Activated T-cell treated with anti-CD3 and anti-CD28 coated beads, Interleukin-2, amount 50 U/mL, for 1 hour (primary cell): ENCODE data around the gene RFPL3.
"Not testable (repeated sequence)": the region's sequence is repeated elsewhere in the genome, so short reads cannot be mapped to it uniquely, and the experiment has no call there.

Source experiments
- DNase-seq: peaks from one replicate; pipeline ENCODE4 v3.0.0-alpha.2; 2020

RFPL3 gene

DNA sequence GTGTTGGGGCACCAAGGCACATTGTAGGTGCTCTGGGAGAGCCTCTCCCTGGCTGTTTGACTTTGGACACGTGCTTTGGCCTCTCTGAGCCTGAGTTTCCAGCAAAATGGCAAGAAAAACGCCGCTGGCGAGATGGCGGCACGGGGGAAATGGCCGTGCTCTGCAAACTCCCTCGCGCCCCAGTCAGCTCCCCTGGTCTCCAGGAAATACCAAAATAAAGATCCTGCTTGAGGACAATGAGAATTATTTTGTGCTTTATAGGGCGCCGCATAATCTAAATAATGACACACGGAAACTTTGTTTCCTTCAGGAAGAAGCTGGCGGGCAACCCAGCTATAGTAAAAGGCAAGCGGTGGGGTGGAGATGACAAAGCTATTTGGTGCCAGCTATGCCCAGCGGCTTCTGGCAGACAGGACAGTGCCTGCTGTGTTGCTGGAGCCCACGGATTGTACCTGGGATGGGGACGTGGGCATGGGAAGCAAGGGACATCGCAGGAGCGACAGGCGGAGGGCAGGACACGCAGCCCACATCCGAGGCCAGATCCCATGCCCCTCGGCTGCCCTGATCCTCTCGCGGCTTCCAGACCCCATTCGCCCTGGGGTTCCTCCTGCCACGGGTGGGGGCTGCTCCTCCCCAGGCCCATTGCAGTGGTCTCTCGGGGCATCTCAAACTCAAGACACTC, 26.3 kb upstream of the RFPL3 start:
- no peak for DNase-seq

GRCh38 chr22:32331918-32332725, 25.5 kb upstream of the RFPL3 start:
- no peak for DNase-seq

DNA sequence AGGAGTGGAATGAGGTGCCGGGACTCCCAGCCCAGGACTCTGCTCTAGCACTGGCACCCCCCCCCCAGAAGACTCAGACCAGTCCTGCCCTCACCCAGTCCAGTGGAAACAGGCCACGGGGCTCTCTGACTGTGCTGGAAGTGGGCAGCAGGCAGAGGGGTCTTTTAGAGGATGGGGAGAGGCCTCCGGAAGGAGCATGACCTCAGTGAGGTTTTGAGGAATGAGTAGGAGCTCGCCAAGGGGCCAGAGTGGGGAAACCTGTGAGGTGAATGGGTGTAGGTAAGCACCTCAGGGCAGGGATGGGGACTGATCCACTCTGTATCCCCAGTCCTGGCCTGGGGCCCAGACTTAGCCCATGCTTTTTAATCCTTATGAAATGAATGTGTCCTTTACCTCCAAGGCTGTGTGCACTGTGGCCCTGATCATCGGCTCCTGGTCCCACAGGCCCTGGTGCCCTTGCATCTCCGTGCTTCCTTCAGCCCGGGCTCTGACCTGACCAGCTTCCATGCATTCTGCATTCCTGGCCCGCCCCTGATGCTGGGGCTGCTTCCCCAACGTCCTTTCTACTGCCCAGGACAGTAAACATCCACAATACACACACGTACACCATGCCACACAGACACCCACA, 24.4 kb upstream of the RFPL3 start:
- DNase-seq, result no peak

DNA sequence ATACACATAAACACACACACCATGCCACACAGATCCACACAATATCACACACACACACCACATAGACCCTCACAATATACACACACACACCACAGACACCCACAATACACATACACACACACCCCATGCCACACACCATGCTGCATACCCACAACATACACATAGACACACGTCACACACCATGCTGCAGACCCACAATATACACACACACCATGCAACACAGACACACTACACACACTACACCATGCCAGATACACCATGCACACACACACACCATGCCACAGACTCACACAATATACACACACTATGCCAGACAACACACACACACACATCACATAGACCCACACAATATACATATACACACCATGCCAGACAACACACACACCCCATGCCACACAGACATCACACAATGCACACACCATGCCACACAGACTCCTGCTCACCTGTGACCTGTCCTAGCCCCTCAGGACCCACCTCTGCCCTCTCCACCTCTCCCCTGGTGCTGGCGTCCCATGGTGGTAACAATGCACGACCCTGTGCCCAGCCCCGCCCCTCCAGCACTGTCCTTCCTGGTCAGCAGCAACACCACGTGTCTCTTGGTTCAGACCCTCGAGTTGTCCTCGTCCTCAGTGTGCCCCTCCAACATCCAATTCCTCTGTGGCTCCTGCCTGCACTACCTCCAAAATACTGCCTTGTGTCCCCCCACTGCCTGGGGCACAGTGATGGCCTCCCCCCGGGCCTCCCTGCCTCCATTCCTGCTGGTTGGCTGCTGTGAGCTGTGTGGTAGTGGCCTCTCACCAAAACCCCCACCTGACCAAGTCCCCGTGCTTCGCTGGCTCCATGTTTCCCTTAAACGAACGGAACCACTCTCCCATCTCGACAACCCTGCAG, 23.7 kb upstream of the RFPL3 start:
- DNase-seq, result no peak

GRCh38 chr22:32334660-32335365, 22.9 kb upstream of the RFPL3 start:
- no peak for DNase-seq

GRCh38 chr22:32335471-32335870, 22.2 kb upstream of the RFPL3 start:
- DNase-seq, result no peak

DNA sequence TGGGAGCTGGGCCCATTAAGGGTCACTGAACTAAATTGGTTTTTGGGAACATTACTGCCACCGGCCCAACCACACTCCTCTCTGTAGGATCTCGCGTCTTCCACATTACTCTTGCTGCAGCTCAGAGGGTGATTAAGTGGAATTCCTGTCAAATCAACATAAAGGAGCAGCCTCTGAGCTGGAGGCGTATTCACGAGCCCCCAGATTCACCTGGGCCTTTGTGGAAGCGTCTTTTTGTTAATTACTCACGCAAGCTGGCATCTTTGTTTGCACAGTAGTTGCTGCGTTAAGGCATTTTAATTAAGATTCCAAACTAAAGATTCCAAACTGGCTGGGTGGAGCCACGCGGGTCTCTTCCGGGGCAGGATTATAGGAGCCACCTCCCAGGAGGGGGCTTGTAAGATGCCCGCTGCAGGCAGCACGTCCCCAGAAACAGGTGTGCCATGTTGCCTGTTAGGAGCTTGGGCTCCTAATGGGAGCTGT, 21.5 kb upstream of the RFPL3 start:
- DNase-seq, result no peak

- no peak for DNase-seq
Observed at GRCh38 chr22:32336771-32337424, 20.8 kb upstream of the RFPL3 start.

DNA sequence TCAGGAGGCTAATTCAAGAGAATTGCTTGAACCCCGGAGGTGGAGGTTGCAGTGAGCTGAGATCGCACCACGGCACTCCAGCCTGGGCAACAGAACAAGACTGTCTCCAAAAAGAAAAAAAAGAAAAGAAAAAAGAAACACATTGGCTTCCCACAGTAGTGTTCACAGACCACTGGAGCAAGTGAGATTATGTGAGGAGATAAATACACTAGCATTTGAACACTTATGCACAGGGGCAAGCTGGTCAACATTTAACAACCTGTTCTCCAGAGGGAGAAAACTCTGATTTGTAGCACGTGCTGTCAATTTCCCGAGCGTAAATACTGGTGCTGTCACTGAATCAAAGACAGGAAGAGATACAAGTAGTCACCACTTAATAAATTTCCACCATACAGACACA, 20.2 kb upstream of the RFPL3 start:
- DNase-seq, result not testable (repeated sequence)

DNA sequence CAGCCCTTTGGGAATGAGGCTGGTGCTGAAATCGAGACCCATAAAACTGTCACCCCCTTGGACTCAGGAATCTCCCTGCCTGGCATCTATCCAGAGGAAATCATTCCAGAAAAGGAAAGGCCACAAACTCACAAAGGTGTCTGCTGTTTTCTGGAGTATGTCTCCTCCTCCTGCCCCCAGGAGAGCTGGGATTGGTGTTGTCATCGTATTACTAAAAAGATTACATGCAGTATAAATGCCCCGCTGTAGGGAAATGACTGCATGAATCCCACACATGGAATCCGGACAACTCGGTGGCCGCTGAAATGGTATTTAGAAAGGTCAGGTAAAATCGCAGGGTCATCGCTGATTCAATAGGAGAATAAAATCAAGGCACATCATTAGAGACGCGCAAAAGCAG, 18.9 kb upstream of the RFPL3 start:
- no peak for DNase-seq

DNA sequence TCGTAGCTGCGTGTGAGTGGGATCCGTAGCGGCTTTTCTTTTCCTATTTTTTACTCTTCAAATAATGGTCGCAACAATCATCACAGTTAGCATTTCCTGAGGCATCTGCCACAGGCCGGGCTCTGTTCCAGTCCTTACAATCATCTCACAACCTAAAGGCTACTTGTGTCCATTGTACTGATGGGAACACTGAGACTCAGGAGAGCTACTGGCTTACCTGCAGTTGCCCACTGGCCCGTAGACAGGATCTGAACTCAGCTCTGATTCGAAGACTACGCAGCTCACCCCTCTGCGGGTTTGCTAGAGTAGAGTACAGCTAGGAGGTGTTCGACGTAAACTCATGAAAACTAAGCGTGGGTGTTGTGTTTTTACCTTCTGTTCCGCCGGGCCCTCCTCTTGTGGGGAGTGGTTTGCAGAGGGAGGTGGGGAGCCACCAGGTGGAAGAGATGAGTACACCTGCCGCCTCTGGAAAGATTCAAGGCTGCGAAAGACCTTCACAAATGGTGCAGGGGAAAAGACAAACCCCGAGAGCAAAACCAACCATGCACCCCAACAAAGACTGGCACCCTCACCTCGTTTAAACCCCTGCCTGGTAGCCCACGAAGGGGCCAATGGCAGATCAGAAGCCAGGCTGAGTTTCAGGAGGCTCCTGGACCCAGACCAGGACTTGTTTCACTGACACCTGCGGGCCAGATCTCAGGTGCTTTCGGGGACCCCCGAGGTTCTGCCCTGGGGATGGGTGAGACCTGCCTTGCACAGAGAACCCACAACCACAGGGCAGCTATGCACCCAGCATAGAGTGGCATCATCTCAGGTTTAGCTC, 18.3 kb upstream of the RFPL3 start:
- DNase-seq, result no peak

- no peak for DNase-seq
Observed at GRCh38 chr22:32340411-32340810, 17.3 kb upstream of the RFPL3 start.

GRCh38 chr22:32341122-32341740, 16.4 kb upstream of the RFPL3 start:
- no peak for DNase-seq

- DNase-seq, result no peak
Observed at GRCh38 chr22:32342977-32343376, 14.7 kb upstream of the RFPL3 start.

GRCh38 chr22:32343941-32344340, 13.7 kb upstream of the RFPL3 start:
- DNase-seq, result no peak

GRCh38 chr22:32348031-32348611, 9.5 kb upstream of the RFPL3 start:
- DNase-seq, result no peak

DNA sequence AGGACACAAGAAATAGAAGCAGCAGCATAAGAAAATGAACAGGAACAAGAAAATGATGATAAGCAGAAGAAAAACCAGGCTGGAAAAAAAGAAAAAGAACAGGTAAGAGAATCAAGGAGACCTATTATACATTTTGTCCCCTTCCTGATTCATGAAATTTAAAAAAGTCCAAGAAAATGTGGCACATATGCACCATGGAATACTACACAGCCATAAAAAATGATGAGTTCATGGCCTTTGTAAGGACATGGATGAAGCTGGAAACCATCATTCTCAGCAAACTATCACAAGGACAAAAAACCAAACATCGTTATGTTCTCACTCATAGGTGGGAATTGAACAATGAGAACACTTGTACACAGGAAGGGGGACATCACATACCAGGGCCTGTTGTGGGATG, 5.8 kb upstream of the RFPL3 start:
- not testable (repeated sequence) for DNase-seq

DNA sequence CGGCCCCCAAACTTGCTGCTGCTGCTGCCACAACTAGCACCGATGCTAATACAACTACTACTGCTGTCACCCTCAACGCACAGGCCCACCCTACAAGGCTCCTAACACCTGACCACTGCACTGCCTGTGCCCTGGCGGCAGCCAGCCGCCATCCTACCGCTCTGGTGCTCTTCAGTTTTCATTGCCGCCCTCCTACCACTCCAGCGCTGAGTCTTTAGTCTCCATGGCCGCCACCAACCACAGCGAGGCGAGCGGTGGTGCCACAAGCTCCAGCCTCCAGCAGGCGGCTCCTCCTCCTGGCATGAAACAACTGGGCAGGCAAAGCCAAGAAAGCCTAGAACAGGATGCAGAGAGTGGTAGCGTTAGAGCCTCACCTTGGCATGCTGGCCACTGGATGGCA, 5.0 kb upstream of the RFPL3 start:
- no peak for DNase-seq

- no peak for DNase-seq
Observed at GRCh38 chr22:32353292-32353691, 4.4 kb upstream of the RFPL3 start.

DNA sequence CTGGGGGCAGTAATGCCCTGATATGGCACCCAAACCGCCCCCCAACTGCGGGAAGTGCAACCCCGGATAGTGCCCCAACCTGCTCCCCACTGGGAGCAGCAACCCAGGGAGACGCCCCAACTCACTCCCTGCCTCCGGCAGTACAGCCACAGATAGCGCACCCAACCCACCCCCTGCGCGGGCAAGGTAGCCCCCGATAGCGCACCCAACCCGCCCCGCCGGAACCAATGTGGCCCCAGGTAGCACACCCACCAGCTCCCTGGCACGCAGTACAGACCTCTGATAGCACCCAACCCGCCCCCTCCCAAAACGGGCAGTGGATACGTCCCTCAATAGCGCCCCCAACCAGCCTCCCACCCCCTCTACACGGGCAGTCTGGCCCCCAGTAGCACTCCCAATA, 3.8 kb upstream of the RFPL3 start:
- DNase-seq, result no peak
